HEK293 (cell line): ENCODE results near the gene ADK.

ENCODE experiments used
- CTCF ChIA-PET: fragments of 350-600 bp; formaldehyde crosslinking; extraction: SDS; loops from one replicate; lab custom pipeline; 2021; ENCODE audit warnings: antibody characterized with exemption; lab: Yijun Ruan, JAX
- POLR2A ChIA-PET: fragments of 300-600 bp; formaldehyde crosslinking; extraction: SDS; loops from one replicate; lab custom pipeline; 2020; ENCODE audit warnings: antibody characterized with exemption, inconsistent platforms; lab: Yijun Ruan, JAX
- H3K27ac ChIP-seq: fragments of 200-500 bp; sonication (Bioruptor generic); 2 replicates; pipeline ENCODE4 v1.5.1; 2014; ENCODE audit warnings: low read depth, low read length, control low read depth, inconsistent platforms; ENCODE audit errors: extremely low read depth
- H3K36me3 ChIP-seq, 2 experiments: fragments of 200-500 bp in 1 of 2; sonication (Bioruptor generic) in 1 of 2; 1 replicate in 1 of 2; 2 replicates in 1 of 2; pipeline ENCODE4 v1.5.1; 2014 to 2017; ENCODE audit warnings: inconsistent platforms in 2 of 2, low read length in 2 of 2; ENCODE audit not compliant: control insufficient read depth in 2 of 2, insufficient read depth in 1 of 2
- H3K4me1 ChIP-seq: fragments of 200-500 bp; sonication (Bioruptor generic); 2 replicates; pipeline ENCODE4 v1.5.1; 2014; ENCODE audit warnings: mild to moderate bottlenecking, low read length, inconsistent platforms; ENCODE audit not compliant: control insufficient read depth, insufficient read depth
- H3K4me3 ChIP-seq: 2 replicates; pipeline ENCODE4 v1.5.1; 2011; ENCODE audit warnings: low read depth, mild to moderate bottlenecking, control low read depth, low read length, moderate library complexity
- H3K9me3 ChIP-seq: fragments of 200-500 bp; sonication (Bioruptor generic); 2 replicates; pipeline ENCODE4 v1.5.1; 2014; ENCODE audit warnings: low read depth, low read length, inconsistent platforms; ENCODE audit not compliant: control insufficient read depth, insufficient read depth
- ATF2 ChIP-seq: fragments of 450-650 bp; formaldehyde crosslinking; IDR thresholded peaks from 2 replicates; pipeline ENCODE4 v1.5.1; 2016; ENCODE audit warnings: missing biosample characterization, missing genetic modification characterization, low read depth
- MYNN ChIP-seq: fragments of 450-650 bp; formaldehyde crosslinking; IDR thresholded peaks from 2 replicates; pipeline ENCODE4 v1.5.1; 2016; ENCODE audit warnings: missing biosample characterization, missing genetic modification characterization, borderline replicate concordance
- PATZ1 ChIP-seq: fragments of 450-650 bp; formaldehyde crosslinking; IDR thresholded peaks from 2 replicates; pipeline ENCODE4 v1.5.1; 2016; ENCODE audit warnings: missing biosample characterization, missing genetic modification characterization
- PRDM1 ChIP-seq: fragments of 450-650 bp; formaldehyde crosslinking; IDR thresholded peaks from 2 replicates; pipeline ENCODE4; 2016; ENCODE audit warnings: missing biosample characterization, missing genetic modification characterization
- PRDM6 ChIP-seq: fragments of 450-650 bp; formaldehyde crosslinking; IDR thresholded peaks from 2 replicates; pipeline ENCODE4 v1.5.1; 2017; ENCODE audit warnings: missing biosample characterization, missing genetic modification characterization
- TSHZ1 ChIP-seq: fragments of 450-650 bp; formaldehyde crosslinking; IDR thresholded peaks from 2 replicates; pipeline ENCODE4 v1.5.1; 2016; ENCODE audit warnings: missing biosample characterization, missing genetic modification characterization, borderline replicate concordance
- YY2 ChIP-seq: fragments of 450-650 bp; formaldehyde crosslinking; IDR thresholded peaks from 2 replicates; pipeline ENCODE4 v1.5.1; 2016; ENCODE audit warnings: missing biosample characterization, missing genetic modification characterization
- ZBTB8A ChIP-seq: fragments of 450-650 bp; formaldehyde crosslinking; IDR thresholded peaks from 2 replicates; pipeline ENCODE4 v1.5.1; 2016; ENCODE audit warnings: missing biosample characterization, missing genetic modification characterization
- ZEB2 ChIP-seq: fragments of 450-650 bp; formaldehyde crosslinking; IDR thresholded peaks from 2 replicates; pipeline ENCODE4 v1.5.1; 2016; ENCODE audit warnings: missing biosample characterization, missing genetic modification characterization
- ZFP69B ChIP-seq: fragments of 450-650 bp; formaldehyde crosslinking; IDR thresholded peaks from 2 replicates; pipeline ENCODE4 v1.5.1; 2016; ENCODE audit warnings: missing biosample characterization, missing genetic modification characterization
- ZNF114 ChIP-seq: fragments of 450-650 bp; formaldehyde crosslinking; IDR thresholded peaks from 2 replicates; pipeline ENCODE4 v1.5.0; 2017; ENCODE audit warnings: missing biosample characterization, missing genetic modification characterization
- ZNF155 ChIP-seq: fragments of 450-650 bp; formaldehyde crosslinking; IDR thresholded peaks from 2 replicates; pipeline ENCODE4 v1.5.1; 2016; ENCODE audit warnings: missing biosample characterization, missing genetic modification characterization
- ZNF19 ChIP-seq: fragments of 450-650 bp; formaldehyde crosslinking; IDR thresholded peaks from 2 replicates; pipeline ENCODE4; 2016; ENCODE audit warnings: missing biosample characterization, missing genetic modification characterization, low read depth
- ZNF2 ChIP-seq: fragments of 450-650 bp; formaldehyde crosslinking; IDR thresholded peaks from 2 replicates; pipeline ENCODE4 v1.5.1; 2016; ENCODE audit warnings: missing biosample characterization, missing genetic modification characterization
- ZNF248 ChIP-seq: fragments of 450-650 bp; formaldehyde crosslinking; IDR thresholded peaks from 2 replicates; pipeline ENCODE4 v1.5.1; 2017; ENCODE audit warnings: missing biosample characterization, missing genetic modification characterization
- ZNF335 ChIP-seq: fragments of 450-650 bp; formaldehyde crosslinking; conservative IDR thresholded peaks from 2 replicates; pipeline ENCODE4 v1.5.1; 2016; ENCODE audit warnings: missing biosample characterization, missing genetic modification characterization
- ZNF510 ChIP-seq: fragments of 450-650 bp; formaldehyde crosslinking; IDR thresholded peaks from 2 replicates; pipeline ENCODE4 v1.5.1; 2018; ENCODE audit warnings: mild to moderate bottlenecking, missing genetic modification characterization, missing biosample characterization; ENCODE audit not compliant: insufficient replicate concordance
- ZNF521 ChIP-seq: fragments of 450-650 bp; formaldehyde crosslinking; IDR thresholded peaks from 2 replicates; pipeline ENCODE4 v1.5.1; 2017; ENCODE audit warnings: missing biosample characterization, mild to moderate bottlenecking, missing genetic modification characterization
- ZNF580 ChIP-seq: fragments of 450-650 bp; formaldehyde crosslinking; IDR thresholded peaks from 2 replicates; pipeline ENCODE4 v1.5.1; 2016; ENCODE audit warnings: missing biosample characterization, missing genetic modification characterization
- ZNF621 ChIP-seq: fragments of 450-650 bp; formaldehyde crosslinking; IDR thresholded peaks from 2 replicates; pipeline ENCODE4 v1.5.1; 2017; ENCODE audit warnings: missing biosample characterization, missing genetic modification characterization
- ZNF626 ChIP-seq: fragments of 450-650 bp; sonication (Bioruptor Pico); formaldehyde crosslinking; IDR thresholded peaks from 2 replicates; pipeline ENCODE4 v1.5.1; 2018; ENCODE audit warnings: missing biosample characterization, missing genetic modification characterization, inconsistent platforms
- ZNF692 ChIP-seq: fragments of 450-650 bp; formaldehyde crosslinking; IDR thresholded peaks from 2 replicates; pipeline ENCODE4 v1.5.1; 2016; ENCODE audit warnings: missing biosample characterization, missing genetic modification characterization
- ZNF707 ChIP-seq: fragments of 450-650 bp; formaldehyde crosslinking; IDR thresholded peaks from 2 replicates; pipeline ENCODE4 v1.5.1; 2016; ENCODE audit warnings: missing biosample characterization, missing genetic modification characterization
- ZNF777 ChIP-seq: fragments of 450-650 bp; formaldehyde crosslinking; IDR thresholded peaks from 2 replicates; pipeline ENCODE4 v1.5.1; 2017; ENCODE audit warnings: missing biosample characterization, missing genetic modification characterization, borderline replicate concordance
- ZSCAN5A ChIP-seq: fragments of 450-650 bp; formaldehyde crosslinking; IDR thresholded peaks from 2 replicates; pipeline ENCODE4 v1.5.1; 2016; ENCODE audit warnings: missing biosample characterization, missing genetic modification characterization

ADK gene

GRCh38 chr10:74177140-74177677 is 26.2 kb downstream of the ADK start:
- peak overlapping the region; percentile 78 for H3K27ac ChIP-seq
- H3K4me1 ChIP-seq: peaks cover 8% of the 10 kb centered on the region
- ChIA-PET POLR2A (interaction anchor here (1.2 to 2.3 kb wide), 4 partner anchors 11 to 26 kb away, joined by 4 to 22 read pairs (median 14); partner anchors contain the start of genes ADK and AP3M1), CTCF (interaction anchor here (0.8 to 1.8 kb wide), 3 partner anchors 35 to 58 kb away, joined by 3 to 5 read pairs (median 4); no protein-coding TSS in a partner anchor)
- H3K9me3 ChIP-seq: no peaks in the 10 kb centered on the region
- H3K36me3 ChIP-seq: no peaks in the 10 kb centered on the region
- H3K4me3 ChIP-seq: peak overlapping the region; percentile 71
- TF ChIP-seq ZNF580 (tag by site-specific recombination) (no peak), PATZ1 (peak; percentile 85), ZNF521 (tag by site-specific recombination) (no peak), ZNF155 (tag by site-specific recombination) (no peak), ZNF707 (tag by site-specific recombination) (no peak), ZEB2 (no peak), ATF2 (tag by site-specific recombination) (no peak), ZNF19 (tag by site-specific recombination) (no peak), PRDM6 (no peak), ZNF621 (no peak), ZNF335 (tag by site-specific recombination) (peak; percentile 64; the same call in 1 of the 2 replicates), ZBTB8A (tag by site-specific recombination) (no peak), ZNF777 (tag by site-specific recombination) (no peak), ZNF248 (tag by site-specific recombination) (no peak), ZNF2 (tag by site-specific recombination) (peak; percentile 4; the same call in 1 of the 2 replicates), MYNN (tag by site-specific recombination) (no peak), ZSCAN5A (tag by site-specific recombination) (no peak), ZFP69B (tag by site-specific recombination) (no peak), TSHZ1 (tag by site-specific recombination) (no peak), ZNF692 (tag by site-specific recombination) (no peak), ZNF510 (tag by site-specific recombination) (peak; percentile 1), PRDM1 (tag by site-specific recombination) (peak; percentile 93), ZNF114 (no peak), ZNF626 (tag by site-specific recombination) (no peak), YY2 (tag by site-specific recombination) (no peak)
